Temporal lobe (tissue), 1 donor: ENCODE results near the gene HACL1. TPM values are rescaled to one million over a fixed set of nuclear protein-coding genes. Genes with fewer than 3 reads are reported as not detected.

Experiments
- total RNA-seq: library from RNA; depleted of rRNA; stranded (reverse); fragments of >200 nt; gene quantifications from one replicate; pipeline ENCODE4 v1.2.3, GENCODE V29; 2014

HACL1 gene
- total RNA-seq, 1 donor from 2014 or later = 20.9 TPM

Other genes with a start within 250 kb of the HACL1 start
- 56.3 TPM for gene METTL6, start 174.0 kb downstream of the HACL1 start, total RNA-seq
- gene EAF1, start 174.0 kb downstream of the HACL1 start, total RNA-seq = 27.8 TPM
- gene COLQ, start 79.9 kb downstream of the HACL1 start, total RNA-seq = 1.7 TPM
- gene BTD, start 176 bp upstream of the HACL1 start, total RNA-seq = 18.4 TPM
- gene ANKRD28, start 196.4 kb upstream of the HACL1 start, total RNA-seq = 70.1 TPM